Neural cell (in vitro differentiated cells): Measurements from ENCODE around the gene PATZ1.

Experiments
- CTCF ChIP-seq: fragments of 450-650 bp; IDR thresholded peaks from 2 replicates; pipeline ENCODE4 v1.5.1; 2014; ENCODE audit warnings: antibody characterized with exemption, mild to moderate bottlenecking, moderate library complexity; ENCODE audit not compliant: poor library complexity, severe bottlenecking
- EP300 ChIP-seq: fragments of 450-650 bp; conservative IDR thresholded peaks from 2 replicates; pipeline ENCODE4 v1.6.1; 2014; ENCODE audit warnings: antibody characterized with exemption, mild to moderate bottlenecking, moderate library complexity; ENCODE audit not compliant: poor library complexity, severe bottlenecking
- EZH2 ChIP-seq: fragments of 200-600, 300-800 bp; shearing (Covaris generic), sonication (generic); IDR thresholded peaks from 2 replicates; pipeline ENCODE4 v1.6.1; 2014; ENCODE audit warnings: antibody characterized with exemption, low read length, borderline replicate concordance, mild to moderate bottlenecking; ENCODE audit not compliant: insufficient read depth, poor library complexity, severe bottlenecking
- POLR2AphosphoS5 ChIP-seq: IDR thresholded peaks from 2 replicates; pipeline ENCODE4 v1.6.1; 2012
- RAD21 ChIP-seq: fragments of 450-650 bp; conservative IDR thresholded peaks from 2 replicates; pipeline ENCODE4 v1.6.1; 2014; ENCODE audit warnings: antibody characterized with exemption, mild to moderate bottlenecking, moderate library complexity
- REST ChIP-seq: IDR thresholded peaks from 2 replicates; pipeline ENCODE4 v1.6.1; 2012; ENCODE audit warnings: borderline replicate concordance
- TAF1 ChIP-seq: IDR thresholded peaks from 2 replicates; pipeline ENCODE4 v1.6.1; 2012; ENCODE audit warnings: low read depth

- TF ChIP-seq EZH2 = no peak
- no peak for TF ChIP-seq POLR2AphosphoS5
- no peak for TF ChIP-seq CTCF
- TF ChIP-seq REST = no peak
- no peak for TF ChIP-seq EP300
- TF ChIP-seq TAF1 = no peak
- TF ChIP-seq RAD21 = no peak
These were observed 59.5 kb downstream of the PATZ1 start for GRCh38 chr22:31286360-31287255.
